ENCODE results near the gene U2AF2. TPM values are rescaled to one million over a fixed set of nuclear protein-coding genes. Genes with fewer than 3 reads are reported as not detected.

The U2AF2 gene
- polyA plus RNA-seq, 1 donor (not counting 4 experiments of a cell fraction or from before 2014, with no cell fraction given): 109 TPM

DNA sequence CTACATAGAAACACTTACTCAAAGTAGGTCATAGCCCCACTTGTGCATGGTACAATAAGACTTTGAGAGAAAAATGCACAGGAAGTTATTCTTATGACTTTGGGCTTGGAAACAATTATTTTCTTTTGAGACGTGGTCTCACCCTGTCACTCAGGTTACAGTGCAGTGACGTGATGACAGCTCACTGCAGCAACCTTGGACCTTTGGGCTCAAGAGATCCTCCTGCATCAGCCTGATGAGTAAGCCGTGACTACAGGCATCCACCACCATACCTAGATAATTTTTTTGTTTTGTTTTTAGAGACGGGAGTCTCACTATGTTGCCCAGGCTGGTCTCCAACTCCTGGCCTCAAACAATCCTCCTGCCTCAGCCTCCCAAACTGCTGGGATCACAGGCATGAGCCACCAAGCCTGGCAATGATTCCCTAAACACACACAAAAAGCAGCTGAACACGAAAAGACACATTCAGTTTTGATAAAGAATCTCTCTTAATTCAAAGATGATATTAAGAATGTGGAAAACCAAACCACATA is 65.4 kb downstream of the U2AF2 start:
- no peak overlapping the region for H3K4me2 ChIP-seq (ENCODE audit: control insufficient read depth, extremely low read depth, insufficient read depth, low read depth, low read length)
- H3K36me3 ChIP-seq (ENCODE audit: control insufficient read depth in 2 of 2, extremely low read depth in 1 of 2, insufficient read depth in 2 of 2, low read length in 2 of 2): no peaks in the 10 kb centered on the region
- no peak overlapping the region for H3K27ac ChIP-seq (ENCODE audit: control insufficient read depth, insufficient read depth, low read length)
- H3K79me2 ChIP-seq (ENCODE audit: control insufficient read depth, insufficient read depth, low read length): no peaks in the 10 kb centered on the region
- H3K4me1 ChIP-seq (ENCODE audit: control insufficient read depth, extremely low read depth, insufficient read depth, low read length): no peaks in the 10 kb centered on the region
- peaks cover 1% of the 10 kb centered on the region for H3K9me3 ChIP-seq (ENCODE audit: control insufficient read depth, low read depth, low read length)
- H3K27me3 ChIP-seq (ENCODE audit: control insufficient read depth, extremely low read depth, insufficient read depth, low read length): no peaks in the 10 kb centered on the region
- H3K9me1 ChIP-seq (ENCODE audit: control insufficient read depth, extremely low read depth, insufficient read depth, low read length): no peaks in the 10 kb centered on the region
- H4K20me1 ChIP-seq (ENCODE audit: control insufficient read depth, extremely low read depth, insufficient read depth, low read length): no peaks in the 10 kb centered on the region
- TF ChIP-seq EZH2 (IDR thresholded peaks at IDR 0.05; ENCODE audit: low read length) (no peak), CTCF (optimal IDR thresholded peaks at IDR 0.05 in 1 of 3, IDR thresholded peaks at IDR 0.05 in 1 of 3, conservative IDR thresholded peaks at IDR 0.05 in 1 of 3; ENCODE audit: extremely low read depth in 1 of 3, insufficient read depth in 2 of 3, low read length in 3 of 3) (no peak)
- no peak for DNase-seq (ENCODE audit: low read depth, low spot score)
- H2AFZ ChIP-seq (ENCODE audit: control insufficient read depth, low read length): no peak overlapping the region
- H3K9ac ChIP-seq (ENCODE audit: control insufficient read depth, extremely low read depth, insufficient read depth, low read length): no peak overlapping the region
- no peak for FAIRE-seq
- H3K4me3 ChIP-seq (ENCODE audit: control insufficient read depth in 2 of 3, extremely low read depth in 1 of 3, insufficient read depth in 2 of 3, low read depth in 1 of 3, low read length in 3 of 3): no peak overlapping the region
- dilution Hi-C loops (cut with MboI; ENCODE audit: extremely low pct_ligation_motif_present, low sequenced_read_pairs): no loop called here

GRCh38 chr19:55720801-55721200 is 66.0 kb downstream of the U2AF2 start:
- DNase-seq (ENCODE audit: low read depth, low spot score) (no peak), FAIRE-seq (no peak)
- no peaks in the 10 kb centered on the region for H3K9me1 ChIP-seq (ENCODE audit: control insufficient read depth, extremely low read depth, insufficient read depth, low read length)
- no peaks in the 10 kb centered on the region for H3K4me1 ChIP-seq (ENCODE audit: control insufficient read depth, extremely low read depth, insufficient read depth, low read length)
- H3K9me3 ChIP-seq (ENCODE audit: control insufficient read depth, low read depth, low read length): peaks cover 1% of the 10 kb centered on the region
- no peaks in the 10 kb centered on the region for H3K79me2 ChIP-seq (ENCODE audit: control insufficient read depth, insufficient read depth, low read length)
- H3K27ac ChIP-seq (ENCODE audit: control insufficient read depth, insufficient read depth, low read length): no peak overlapping the region
- H3K9ac ChIP-seq (ENCODE audit: control insufficient read depth, extremely low read depth, insufficient read depth, low read length): no peak overlapping the region
- H3K4me3 ChIP-seq (ENCODE audit: control insufficient read depth in 2 of 3, extremely low read depth in 1 of 3, insufficient read depth in 2 of 3, low read depth in 1 of 3, low read length in 3 of 3): no peak overlapping the region
- no peak overlapping the region for H3K4me2 ChIP-seq (ENCODE audit: control insufficient read depth, extremely low read depth, insufficient read depth, low read depth, low read length)
- no peaks in the 10 kb centered on the region for H3K27me3 ChIP-seq (ENCODE audit: control insufficient read depth, extremely low read depth, insufficient read depth, low read length)
- H4K20me1 ChIP-seq (ENCODE audit: control insufficient read depth, extremely low read depth, insufficient read depth, low read length): no peaks in the 10 kb centered on the region
- no peak overlapping the region for H2AFZ ChIP-seq (ENCODE audit: control insufficient read depth, low read length)
- no peak for TF ChIP-seq CTCF (optimal IDR thresholded peaks at IDR 0.05 in 1 of 3, IDR thresholded peaks at IDR 0.05 in 1 of 3, conservative IDR thresholded peaks at IDR 0.05 in 1 of 3; ENCODE audit: extremely low read depth in 1 of 3, insufficient read depth in 2 of 3, low read length in 3 of 3)
- no peak for TF ChIP-seq EZH2 (IDR thresholded peaks at IDR 0.05; ENCODE audit: low read length)
- no peaks in the 10 kb centered on the region for H3K36me3 ChIP-seq (ENCODE audit: control insufficient read depth in 2 of 2, extremely low read depth in 1 of 2, insufficient read depth in 2 of 2, low read length in 2 of 2)
- dilution Hi-C loops (cut with MboI; ENCODE audit: extremely low pct_ligation_motif_present, low sequenced_read_pairs): no loop called here

All from keratinocyte (primary cell).